GM18907 (cell line): ENCODE data around the gene DOLK.

Source experiments
- ATAC-seq: cut with Tn5 transposase; IDR thresholded peaks from one replicate; pipeline ENCODE4 v1.9.1; 2021; ENCODE audit warnings: mild to moderate bottlenecking, moderate library complexity; ENCODE audit not compliant: unreplicated experiment

Gene DOLK

GRCh38 chr9:128909859-128910258 is 37.5 kb downstream of the DOLK start:
- ATAC-seq: no peak

- no peak for ATAC-seq
Observed at GRCh38 chr9:128908372-128908771, 39.0 kb downstream of the DOLK start.

DNA sequence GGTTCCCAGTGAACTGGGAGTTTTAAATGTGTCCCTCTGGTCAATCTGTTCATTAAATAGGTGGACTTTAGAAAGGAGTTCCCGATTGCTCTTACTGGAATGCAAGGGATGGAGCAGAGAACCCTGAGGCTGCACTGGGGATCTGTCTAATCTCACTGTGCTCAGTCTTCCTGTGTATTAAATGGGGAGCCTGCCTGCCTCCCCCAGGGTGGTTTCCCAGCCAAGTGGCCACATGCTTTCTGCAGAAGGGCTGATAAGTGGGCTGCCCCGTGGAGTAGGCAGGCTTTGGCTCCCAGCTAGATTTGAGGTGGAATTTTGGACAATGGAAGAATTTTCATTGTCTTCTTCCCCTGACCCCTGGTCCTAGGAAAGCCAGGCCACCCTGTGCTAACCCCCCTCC is 40.7 kb downstream of the DOLK start:
- no peak for ATAC-seq

- ATAC-seq: no peak
Observed at GRCh38 chr9:128905964-128906363, 41.4 kb downstream of the DOLK start.

DNA sequence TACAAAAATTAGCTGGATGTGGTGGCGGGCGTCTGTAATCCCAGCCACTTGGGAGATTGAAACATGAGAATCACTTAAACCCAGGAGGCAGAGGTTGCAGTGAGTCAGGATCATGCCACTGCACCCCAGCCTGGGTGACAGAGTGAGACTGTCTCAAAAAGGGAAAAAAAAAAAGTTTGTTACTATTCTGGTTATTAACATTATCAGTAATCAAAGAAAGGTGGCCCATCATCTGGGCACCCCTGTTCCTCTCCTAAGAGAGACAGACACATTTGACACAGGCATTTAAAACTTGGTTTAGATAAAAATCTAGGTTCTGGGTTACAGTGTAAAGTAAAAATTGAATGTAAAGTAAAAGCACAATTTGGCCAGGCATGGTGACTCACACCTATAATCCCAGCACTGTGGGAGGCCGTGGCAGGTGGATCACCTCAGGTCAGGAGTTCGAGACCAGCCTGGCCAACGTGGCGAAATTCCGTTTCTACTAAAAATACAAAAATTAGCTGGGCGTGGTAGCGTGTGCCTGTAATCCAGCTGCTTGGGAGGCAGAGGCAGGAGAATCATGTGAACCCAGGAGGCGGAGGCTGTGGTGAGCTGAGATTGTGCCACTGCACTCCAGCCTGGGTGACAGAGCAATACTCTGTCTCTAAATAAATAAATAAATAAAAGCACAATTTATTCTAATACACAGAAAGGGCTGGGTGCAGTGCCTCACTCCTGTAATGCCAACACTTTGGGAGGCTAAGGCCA is 43.4 kb downstream of the DOLK start:
- no peak for ATAC-seq

GRCh38 chr9:128903079-128903461 is 44.3 kb downstream of the DOLK start:
- ATAC-seq: no peak

DNA sequence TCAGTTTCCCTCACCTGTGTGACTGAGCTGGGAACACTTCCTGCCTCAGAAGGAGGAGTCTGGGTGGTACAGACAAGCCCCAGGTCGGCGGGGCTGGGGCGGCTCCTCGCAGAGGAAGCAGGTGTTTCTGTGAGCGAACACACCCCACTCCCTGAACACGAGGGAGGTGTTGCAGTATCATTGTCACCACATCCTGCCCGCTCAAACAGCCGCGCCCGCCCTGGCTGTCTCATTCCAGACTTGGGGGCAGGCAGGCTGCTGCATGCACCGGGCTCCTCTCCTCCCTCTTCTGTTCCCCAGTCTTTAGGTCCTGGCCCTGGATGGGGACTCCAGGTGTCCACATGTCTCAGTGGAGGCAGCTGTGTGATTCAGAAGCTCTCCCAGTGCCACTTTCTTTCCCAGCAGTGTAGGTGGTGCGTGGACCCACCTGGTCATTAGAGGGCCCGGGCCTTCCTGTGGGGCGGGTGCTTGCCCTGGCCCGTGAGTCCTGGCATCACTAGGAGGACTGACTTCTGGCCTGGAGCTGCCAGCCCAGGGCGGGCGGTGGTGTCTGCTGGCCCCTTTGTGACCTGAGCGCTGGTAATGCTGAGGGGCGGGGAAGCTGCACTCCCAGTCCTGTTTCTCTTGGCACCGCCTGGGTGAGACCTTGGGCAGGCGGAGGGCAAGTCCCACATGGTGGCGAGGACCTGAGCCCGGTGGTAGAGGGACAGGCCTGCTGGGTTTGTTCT is 44.9 kb downstream of the DOLK start:
- ATAC-seq: peak; percentile 74

DNA sequence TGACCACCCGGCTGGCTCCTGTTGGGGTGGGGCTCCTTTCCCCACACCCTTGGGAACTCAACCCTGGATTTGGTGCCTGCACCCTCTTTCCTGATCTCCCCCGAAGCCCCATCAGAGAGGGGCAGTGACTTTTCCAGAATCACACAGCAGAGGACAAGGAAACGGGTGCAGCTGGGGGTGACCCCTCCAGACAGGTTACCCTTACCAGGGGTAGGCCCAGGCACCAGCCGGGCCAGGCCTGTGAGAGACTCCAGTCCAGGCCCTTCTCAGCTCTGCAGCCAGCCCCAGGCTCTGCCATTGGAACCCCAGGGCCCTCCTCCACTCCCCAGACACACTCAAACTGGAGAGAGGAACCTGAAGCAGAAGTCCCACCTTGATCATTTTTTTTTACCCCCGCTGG is 45.6 kb downstream of the DOLK start:
- peak; percentile 15 for ATAC-seq

GRCh38 chr9:128901379-128901778 is 46.0 kb downstream of the DOLK start:
- ATAC-seq: no peak

GRCh38 chr9:128899566-128900322 is 47.7 kb downstream of the DOLK start:
- ATAC-seq: no peak

DNA sequence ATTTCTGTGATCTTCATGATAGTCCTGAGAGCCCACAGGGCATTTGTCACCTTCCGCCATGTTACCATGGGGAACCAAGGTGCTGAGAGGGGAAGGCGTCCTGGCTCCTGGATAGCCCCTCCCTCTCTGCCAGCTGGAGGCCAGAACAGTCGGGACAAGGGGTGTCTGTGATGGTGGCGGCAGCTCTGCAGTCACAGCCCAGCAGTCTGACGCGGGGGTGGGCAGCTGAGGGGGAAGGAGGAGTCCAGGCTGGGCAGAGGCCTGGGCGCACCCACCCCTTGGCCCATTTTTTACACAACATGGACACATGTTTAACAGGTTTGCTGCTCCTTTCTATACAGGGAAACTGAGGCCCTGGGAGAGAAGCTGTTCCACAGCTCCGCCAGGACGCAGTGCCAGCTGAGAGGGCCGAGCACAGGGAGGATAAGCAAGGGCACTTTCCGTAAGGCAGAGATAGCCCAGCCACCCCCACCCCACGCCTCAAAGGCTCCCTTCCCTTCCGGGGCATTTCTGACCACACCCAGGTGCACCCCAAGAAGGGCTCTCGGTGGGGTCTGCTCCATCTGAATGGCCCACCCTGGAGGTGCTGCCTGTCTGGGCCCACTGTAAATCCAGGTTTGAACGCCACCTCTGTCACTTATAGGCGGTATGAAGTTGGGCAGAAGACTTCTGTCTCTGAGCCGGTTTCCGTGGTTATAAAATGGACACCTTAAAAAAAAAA is 48.4 kb downstream of the DOLK start:
- ATAC-seq: no peak

DNA sequence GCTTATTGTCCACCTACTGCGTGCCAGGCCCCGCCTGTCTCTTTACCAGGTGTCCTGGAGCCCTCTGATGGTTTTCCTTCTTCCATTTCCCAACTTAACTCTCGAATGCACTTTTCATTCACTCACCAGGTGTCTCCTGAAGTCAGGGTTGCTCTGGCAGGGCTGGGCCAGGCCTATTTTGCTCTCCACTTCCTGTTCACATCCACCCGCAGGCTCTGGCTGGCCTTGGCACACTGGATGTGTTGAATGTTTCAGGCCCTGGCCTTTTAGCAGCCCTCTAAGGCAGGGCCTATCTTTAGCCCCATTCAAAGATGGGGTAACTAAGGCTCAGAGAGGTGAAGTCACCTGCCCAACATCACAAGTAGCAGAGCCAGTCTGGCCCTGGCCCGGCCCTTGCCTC is 49.0 kb downstream of the DOLK start:
- no peak for ATAC-seq

- no peak for ATAC-seq
Observed at GRCh38 chr9:128895556-128895955, 51.8 kb downstream of the DOLK start.
